ENCODE measurements around the gene AKR1C8. TPM values are rescaled to one million over a fixed set of nuclear protein-coding genes. Genes with fewer than 3 reads are reported as not detected.

The AKR1C8 gene
- polyA plus RNA-seq, 1 donor from 2014 or later, result 0.54 TPM

GRCh38 chr10:5157501-5157900 is 27.4 kb downstream of the AKR1C8 start:
- Histone ChIP-seq H3K9me3 (ENCODE audit: low read length) (no peaks in the 10 kb centered on the region), H3K9ac (ENCODE audit: low read length) (no peak overlapping the region), H3K79me2 (replicated peaks; ENCODE audit: insufficient read depth, low read length) (no peaks in the 10 kb centered on the region), H3K27me3 (ENCODE audit: insufficient read depth, low read depth, low read length) (no peaks in the 10 kb centered on the region), H3K27ac (ENCODE audit: low read length) (no peak overlapping the region), H4K20me1 (ENCODE audit: insufficient read depth) (no peaks in the 10 kb centered on the region), H3K4me2 (ENCODE audit: low read length) (no peak overlapping the region), H2AFZ (ENCODE audit: low read depth, low read length) (no peak overlapping the region), H3K9me2 (ENCODE audit: insufficient read depth, low read length) (no peaks in the 10 kb centered on the region), H3K4me3 (ENCODE audit: low read length) (no peak overlapping the region), H3K36me3 (ENCODE audit: insufficient read depth, low read length) (no peaks in the 10 kb centered on the region), H3F3A (ENCODE audit: insufficient read depth, low read length, poor library complexity, severe bottlenecking) (no peaks in the 10 kb centered on the region)
- no peak for TF ChIP-seq TAF1 (IDR thresholded peaks at IDR 0.05; ENCODE audit: low read depth)
- no peak for TF ChIP-seq MXI1 (conservative IDR thresholded peaks at IDR 0.05; ENCODE audit: poor library complexity, severe bottlenecking)
- TF ChIP-seq RAD21 (conservative IDR thresholded peaks at IDR 0.05), result no peak
- no peak for TF ChIP-seq EP300 (conservative IDR thresholded peaks at IDR 0.05; ENCODE audit: poor library complexity, severe bottlenecking)
- no peak for TF ChIP-seq REST (IDR thresholded peaks at IDR 0.05; ENCODE audit: borderline replicate concordance)
- no peak for TF ChIP-seq CTCF (IDR thresholded peaks at IDR 0.05; ENCODE audit: poor library complexity, severe bottlenecking)
- no peak for TF ChIP-seq SMC3 (conservative IDR thresholded peaks at IDR 0.05; ENCODE audit: poor library complexity)
- TF ChIP-seq EZH2 (IDR thresholded peaks at IDR 0.05; ENCODE audit: borderline replicate concordance, insufficient read depth, low read length, poor library complexity, severe bottlenecking), result no peak
- TF ChIP-seq POLR2AphosphoS5 (IDR thresholded peaks at IDR 0.05), result no peak

- Histone ChIP-seq H3K9me3 (ENCODE audit: low read length) (no peaks in the 10 kb centered on the region), H3K27me3 (ENCODE audit: insufficient read depth, low read depth, low read length) (no peaks in the 10 kb centered on the region)
Measured at GRCh38 chr10:5155951-5156350, 29.0 kb downstream of the AKR1C8 start.

More at GRCh38 chr10:5155951-5156350, 29.0 kb downstream of the AKR1C8 start:
- H3K36me3 ChIP-seq (ENCODE audit: insufficient read depth, low read length), result no peaks in the 10 kb centered on the region
- H3F3A ChIP-seq (ENCODE audit: insufficient read depth, low read length, poor library complexity, severe bottlenecking), result no peaks in the 10 kb centered on the region
- H3K4me3 ChIP-seq (ENCODE audit: low read length), result no peak overlapping the region
- no peaks in the 10 kb centered on the region for H4K20me1 ChIP-seq (ENCODE audit: insufficient read depth)
- no peaks in the 10 kb centered on the region for H3K9me2 ChIP-seq (ENCODE audit: insufficient read depth, low read length)
- no peak overlapping the region for H3K9ac ChIP-seq (ENCODE audit: low read length)
- H3K4me2 ChIP-seq (ENCODE audit: low read length), result no peak overlapping the region
- no peaks in the 10 kb centered on the region for H3K79me2 ChIP-seq (replicated peaks; ENCODE audit: insufficient read depth, low read length)
- H3K27ac ChIP-seq (ENCODE audit: low read length), result no peak overlapping the region
- no peak overlapping the region for H2AFZ ChIP-seq (ENCODE audit: low read depth, low read length)
- TF ChIP-seq EZH2 (IDR thresholded peaks at IDR 0.05; ENCODE audit: borderline replicate concordance, insufficient read depth, low read length, poor library complexity, severe bottlenecking), result no peak
- TF ChIP-seq REST (IDR thresholded peaks at IDR 0.05; ENCODE audit: borderline replicate concordance), result no peak
- no peak for TF ChIP-seq TAF1 (IDR thresholded peaks at IDR 0.05; ENCODE audit: low read depth)
- TF ChIP-seq CTCF (IDR thresholded peaks at IDR 0.05; ENCODE audit: poor library complexity, severe bottlenecking), result no peak
- TF ChIP-seq POLR2AphosphoS5 (IDR thresholded peaks at IDR 0.05), result no peak
- TF ChIP-seq MXI1 (conservative IDR thresholded peaks at IDR 0.05; ENCODE audit: poor library complexity, severe bottlenecking), result no peak
- TF ChIP-seq EP300 (conservative IDR thresholded peaks at IDR 0.05; ENCODE audit: poor library complexity, severe bottlenecking), result no peak
- TF ChIP-seq RAD21 (conservative IDR thresholded peaks at IDR 0.05), result no peak
- no peak for TF ChIP-seq SMC3 (conservative IDR thresholded peaks at IDR 0.05; ENCODE audit: poor library complexity)
